Measurements from ENCODE around the gene DLX3. TPM values are rescaled to one million over a fixed set of nuclear protein-coding genes. Genes with fewer than 3 reads are reported as not detected.

The DLX3 gene
- total RNA-seq, 2 donors from 2014 or later, result not detected

- ATAC-seq (no peak), DNase-seq (no peak)
- intact Hi-C loops (cut with DNase I), result loop anchor here (5.0 kb wide), 1 partner anchor 134 kb away; no protein-coding TSS in a partner anchor
- no peaks in the 10 kb centered on the region for H3K9me3 ChIP-seq
- H3K36me3 ChIP-seq (replicated peaks in 1 of 2; ENCODE audit: insufficient read depth in 1 of 2, low read depth in 2 of 2), result no peaks in the 10 kb centered on the region
- no peak overlapping the region for H3K4me3 ChIP-seq
- H3K4me1 ChIP-seq, result peaks cover 45% of the 10 kb centered on the region
- WGBS, 2 donors, result 44 to 47% methylated on average over 6 to 7 of the region's 7 CpGs
- no peak overlapping the region for H3K27ac ChIP-seq
- TF ChIP-seq CTCF (IDR thresholded peaks at IDR 0.05) (no peak), POLR2A (IDR thresholded peaks at IDR 0.05) (no peak)
- H3K27me3 ChIP-seq, result peaks cover 0 to 15% of the 10 kb centered on the region in 2 donors
Observed at GRCh38 chr17:49996121-49996494, 1.1 kb upstream of the DLX3 start.

GRCh38 chr17:49994085-49995054 lies 654 bp downstream of the DLX3 start:
- DNase-seq (no peak), ATAC-seq (no peak)
- H3K4me1 ChIP-seq, result peaks cover 45% of the 10 kb centered on the region
- peaks cover 0 to 15% of the 10 kb centered on the region in 2 donors for H3K27me3 ChIP-seq
- H3K36me3 ChIP-seq (replicated peaks in 1 of 2; ENCODE audit: insufficient read depth in 1 of 2, low read depth in 2 of 2), result no peaks in the 10 kb centered on the region
- no peaks in the 10 kb centered on the region for H3K9me3 ChIP-seq
- intact Hi-C loops (cut with DNase I), result loop anchor here (5.0 kb wide), 2 partner anchors 42 to 132 kb away; no protein-coding TSS in a partner anchor
- H3K27ac ChIP-seq, result no peak overlapping the region
- WGBS, 2 donors, result 9 to 26% methylated on average over 23 to 50 of the region's 50 CpGs
- TF ChIP-seq POLR2A (IDR thresholded peaks at IDR 0.05), result no peak
- no peak for TF ChIP-seq CTCF (IDR thresholded peaks at IDR 0.05)
- H3K4me3 ChIP-seq, result no peak overlapping the region

DNA sequence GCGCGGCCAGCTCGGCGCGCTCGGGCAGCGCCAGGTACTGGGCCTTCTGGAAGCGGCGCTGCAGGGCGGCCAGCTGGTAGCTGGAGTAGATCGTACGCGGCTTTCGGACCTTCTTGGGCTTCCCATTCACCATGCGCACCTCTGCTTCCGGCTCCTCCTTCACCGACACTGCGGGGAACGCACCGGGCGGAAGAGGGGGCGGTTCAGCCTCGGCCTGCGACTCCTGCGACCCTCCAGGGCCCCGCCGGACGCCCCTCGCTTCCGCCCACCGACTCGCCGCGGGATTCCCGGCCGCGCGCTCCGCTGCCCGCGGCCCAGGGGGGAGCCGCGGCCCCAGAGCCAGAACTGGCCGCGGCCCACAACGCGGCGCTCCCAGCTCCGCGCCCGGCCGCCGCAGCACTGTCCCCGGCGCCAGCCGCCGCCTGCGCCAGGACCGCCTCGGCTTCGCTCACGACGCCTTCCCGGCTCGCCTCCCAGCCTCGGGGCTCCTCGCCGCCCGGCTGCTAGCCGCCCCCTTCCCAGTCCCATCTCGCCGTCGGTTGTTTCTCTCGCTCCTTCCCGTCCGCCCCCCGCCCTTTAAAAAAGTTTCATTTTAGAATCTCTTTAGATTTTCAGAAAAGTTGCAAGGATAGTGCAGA lies 1.5 kb downstream of the DLX3 start:
- no peaks in the 10 kb centered on the region for H3K9me3 ChIP-seq
- 1 to 2% methylated on average over 39 to 77 of the region's 77 CpGs for WGBS, 2 donors
- TF ChIP-seq POLR2A (IDR thresholded peaks at IDR 0.05), result peak in 1 of 3 donors; percentile 12
- no peak for TF ChIP-seq CTCF (IDR thresholded peaks at IDR 0.05)
- no peaks in the 10 kb centered on the region for H3K36me3 ChIP-seq (replicated peaks in 1 of 2; ENCODE audit: insufficient read depth in 1 of 2, low read depth in 2 of 2)
- ATAC-seq, result peak; percentile 42
- peak in 3 of 4 donors; percentile 28 to 52 (median 49) for DNase-seq
- H3K27me3 ChIP-seq, result peaks cover 0 to 15% of the 10 kb centered on the region in 2 donors
- peaks cover 43% of the 10 kb centered on the region for H3K4me1 ChIP-seq
- H3K27ac ChIP-seq, result no peak overlapping the region
- intact Hi-C loops (cut with DNase I), result loop anchor here (5.0 kb wide), 1 partner anchor 41 kb away; no protein-coding TSS in a partner anchor
- peak overlapping the region in 1 of 2 donors; percentile 4 for H3K4me3 ChIP-seq

DNA sequence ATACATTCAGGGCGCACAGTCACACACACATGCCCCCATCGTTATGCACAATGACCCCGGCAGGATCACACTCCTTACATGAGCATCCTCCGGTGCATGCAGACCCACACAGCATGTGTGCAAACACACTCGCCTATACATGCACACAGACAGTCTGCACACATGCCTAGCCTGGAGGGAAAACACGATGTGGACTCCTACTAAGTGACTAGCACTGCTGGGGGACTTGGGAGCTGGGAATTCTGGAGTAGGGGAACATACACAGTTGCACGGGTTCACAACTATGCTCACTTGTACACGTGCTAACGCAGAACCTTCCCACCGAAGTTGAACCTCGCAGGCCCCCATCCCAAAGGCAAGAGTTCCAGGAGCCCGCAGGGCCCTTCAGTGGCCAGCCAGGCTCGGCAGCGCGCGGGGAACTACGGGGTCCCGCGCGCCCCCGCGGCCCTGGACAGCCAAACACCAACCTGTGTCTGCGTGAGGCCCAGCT lies 2.0 kb downstream of the DLX3 start:
- Histone ChIP-seq H3K27ac (no peak overlapping the region), H3K4me3 (peak overlapping the region in 1 of 2 donors; percentile 4), H3K36me3 (replicated peaks in 1 of 2; ENCODE audit: insufficient read depth in 1 of 2, low read depth in 2 of 2) (no peaks in the 10 kb centered on the region), H3K9me3 (no peaks in the 10 kb centered on the region), H3K27me3 (peaks cover 0 to 15% of the 10 kb centered on the region in 2 donors), H3K4me1 (peaks cover 37% of the 10 kb centered on the region)
- DNase-seq (no peak), ATAC-seq (no peak)
- intact Hi-C loops (cut with DNase I), result loop anchor here (5.0 kb wide), 1 partner anchor 41 kb away; no protein-coding TSS in a partner anchor
- WGBS, 2 donors, result 39% methylated on average over 21 of the region's 23 CpGs; no CpG with 5 or more reads in 1 of the 2 donors
- TF ChIP-seq CTCF (IDR thresholded peaks at IDR 0.05) (no peak), POLR2A (IDR thresholded peaks at IDR 0.05) (no peak)

All from body of pancreas (tissue), 4 donors.